Endothelial cell of umbilical vein (primary cell): ENCODE data around the gene MAP3K14. TPM values are rescaled to one million over a fixed set of nuclear protein-coding genes. Genes with fewer than 3 reads are reported as not detected.

Source experiments
- BruUV-seq: library from RNA; stranded (reverse); fragments of 400-500 nt; replicated peaks from 2 replicates; lab custom pipeline; 2021; lab: Mats Ljungman, UMichigan
- CTCF ChIA-PET: fragments of 300-600, 350-600 bp; sonication (Branson Sonifier 250); formaldehyde crosslinking; loops from one replicate; lab custom pipeline; 2021; ENCODE audit warnings: antibody characterized with exemption, inconsistent platforms; lab: Charles Lee
- POLR2A ChIA-PET: fragments of 300-600, 350-600 bp; sonication (Branson Sonifier 250); formaldehyde crosslinking; loops from one replicate; lab custom pipeline; 2021; ENCODE audit warnings: antibody characterized with exemption, inconsistent platforms; lab: Charles Lee
- DNase-seq: peaks from one replicate; pipeline ENCODE4 v3.0.0-alpha.2; 2011; ENCODE audit warnings: low read depth, low spot score
- FAIRE-seq: peaks from 2 replicates; lab custom pipeline; 2011; peaks lifted over from hg19 to GRCh38; lab: Jason Lieb, UNC
- H2AFZ ChIP-seq: 2 replicates; pipeline ENCODE4 v1.6.0; 2012; ENCODE audit warnings: low read depth, low read length, control low read depth, inconsistent platforms
- H3K27ac ChIP-seq: 2 replicates; pipeline ENCODE4 v1.5.1; 2011; ENCODE audit warnings: low read depth, mild to moderate bottlenecking, control low read depth, low read length, moderate library complexity; ENCODE audit not compliant: insufficient read depth
- H3K27me3 ChIP-seq, 2 experiments: 2 replicates each; pipeline versions ENCODE4 v1.6.0 to v1.6.1; 2011; ENCODE audit warnings: low read length in 2 of 2, mixed read lengths in 1 of 2; ENCODE audit not compliant: control insufficient read depth in 2 of 2, insufficient read depth in 2 of 2
- H3K36me3 ChIP-seq, 2 experiments: 2 replicates in 1 of 2; 3 replicates in 1 of 2; pipeline ENCODE4 v1.5.1; 2011; ENCODE audit warnings: low read length in 2 of 2, mild to moderate bottlenecking in 1 of 2, moderate library complexity in 1 of 2; ENCODE audit not compliant: control insufficient read depth in 2 of 2, insufficient read depth in 2 of 2; ENCODE audit errors: extremely low read depth in 1 of 2
- H3K4me1 ChIP-seq: 3 replicates; pipeline ENCODE4 v1.5.1; 2011; ENCODE audit warnings: mild to moderate bottlenecking, low read length; ENCODE audit not compliant: control insufficient read depth, insufficient read depth; ENCODE audit errors: extremely low read depth
- H3K4me2 ChIP-seq: 2 replicates; pipeline ENCODE4 v1.6.1; 2011; ENCODE audit warnings: low read length, control low read depth, mixed read lengths; ENCODE audit not compliant: insufficient read depth
- H3K4me3 ChIP-seq, 3 experiments: fragments of 200-600 bp in 1 of 3; sonication (generic), shearing (Covaris generic) in 1 of 3; replicated peaks in 1 of 3; 2 replicates each; pipeline ENCODE4 v1.5.1; 2011 to 2016; ENCODE audit warnings: control low read depth in 3 of 3, low read length in 3 of 3, mild to moderate bottlenecking in 2 of 3, inconsistent platforms in 1 of 3, low read depth in 1 of 3, moderate library complexity in 1 of 3; ENCODE audit not compliant: insufficient read depth in 1 of 3
- H3K79me2 ChIP-seq: 2 replicates; pipeline ENCODE4 v1.6.0; 2012; ENCODE audit warnings: low read length, inconsistent platforms; ENCODE audit not compliant: control insufficient read depth, insufficient read depth
- H3K9ac ChIP-seq: replicated peaks from 2 replicates; pipeline ENCODE3; 2011; ENCODE audit warnings: low read length, control low read depth; ENCODE audit not compliant: insufficient read depth; ENCODE audit errors: extremely low read depth
- H3K9me1 ChIP-seq: replicated peaks from 3 replicates; pipeline ENCODE4 v1.6.0; 2011; ENCODE audit warnings: mild to moderate bottlenecking, low read length; ENCODE audit not compliant: control insufficient read depth, insufficient read depth; ENCODE audit errors: extremely low read depth
- H3K9me3 ChIP-seq: replicated peaks from 2 replicates; pipeline ENCODE4 v1.5.1; 2012; ENCODE audit warnings: low read length, inconsistent platforms; ENCODE audit not compliant: control insufficient read depth, insufficient read depth
- H4K20me1 ChIP-seq: replicated peaks from 2 replicates; pipeline ENCODE3; 2011; ENCODE audit warnings: mild to moderate bottlenecking, low read length; ENCODE audit not compliant: control insufficient read depth, insufficient read depth; ENCODE audit errors: extremely low read depth
- CTCF ChIP-seq, 2 donors: IDR thresholded peaks; 1 replicate in 1 of 2; 2 replicates in 1 of 2; pipeline ENCODE4 v1.5.1; 2011; ENCODE audit warnings: low read length in 2 of 2, mild to moderate bottlenecking in 2 of 2, moderate library complexity in 2 of 2, control low read depth in 1 of 2, inconsistent platforms in 1 of 2, low read depth in 1 of 2; ENCODE audit not compliant: insufficient read depth in 1 of 2; ENCODE audit errors: extremely low read depth in 1 of 2
- EZH2 ChIP-seq: IDR thresholded peaks from 2 replicates; pipeline ENCODE4 v1.6.1; 2012; ENCODE audit warnings: borderline replicate concordance, low read depth, mild to moderate bottlenecking, moderate library complexity, low read length, inconsistent platforms; ENCODE audit not compliant: severe bottlenecking
- FOS ChIP-seq: IDR thresholded peaks from 2 replicates; pipeline ENCODE4 v1.6.1; 2011; ENCODE audit warnings: mild to moderate bottlenecking, low read length, moderate library complexity, borderline replicate concordance; ENCODE audit not compliant: insufficient read depth
- GATA2 ChIP-seq: IDR thresholded peaks from 2 replicates; pipeline ENCODE4 v1.7.0; 2011; ENCODE audit warnings: low read depth, mild to moderate bottlenecking, moderate library complexity, mixed read lengths, low read length; ENCODE audit not compliant: insufficient read length, insufficient read depth
- MAX ChIP-seq: IDR thresholded peaks from 2 replicates; pipeline ENCODE4 v1.6.1; 2011; ENCODE audit not compliant: insufficient read depth, insufficient read length
- POLR2A ChIP-seq: IDR thresholded peaks from 2 replicates; pipeline ENCODE4 v1.6.1; 2012; ENCODE audit warnings: low read depth, mild to moderate bottlenecking, control low read depth, low read length
- dilution Hi-C: fragments of 300-500 bp; cut with MboI; formaldehyde crosslinking; loops from one replicate; pipeline ENCODE4 v1.15.0; 2019; ENCODE audit warnings: low sequenced_read_pairs; ENCODE audit not compliant: extremely low pct_ligation_motif_present
- intact Hi-C: fragments of 100-400 bp; cut with micrococcal nuclease; formaldehyde crosslinking; loops from one replicate; pipeline ENCODE4 v1.10.0; 2022
- polyA plus RNA-seq, 4 experiments: library from polyadenylated mRNA; depleted of rRNA in 3 of 4; stranded (reverse) in 3 of 4; unstranded in 1 of 4; fragments of >200 nt; gene quantifications; 2 replicates each; pipeline versions ENCODE4 v1.2.1 to v1.2.3, GENCODE V29; 2011 to 2012; ENCODE audit warnings: missing spikeins in 1 of 4
- total RNA-seq: library from RNA; stranded (reverse); gene quantifications from 2 replicates; pipeline ENCODE4 v1.2.3, GENCODE V29; 2021

MAP3K14 gene
- total and polyA plus RNA-seq, 2 donors (not counting 3 experiments of a cell fraction or from before 2014, with no cell fraction given) = 5.4 to 9.8 TPM

GRCh38 chr17:45222289-45222995 lies 94.4 kb downstream of the MAP3K14 start:
- Histone ChIP-seq H3K4me3 (peak overlapping the region in 1 of 3 experiments; percentile 46), H4K20me1 (no peaks in the 10 kb centered on the region), H3K27me3 (peaks cover 9 to 21% of the 10 kb centered on the region in 2 experiments), H3K4me1 (peaks cover 8% of the 10 kb centered on the region), H3K36me3 (no peaks in the 10 kb centered on the region), H3K9me1 (no peaks in the 10 kb centered on the region), H3K9me3 (no peaks in the 10 kb centered on the region), H3K79me2 (no peaks in the 10 kb centered on the region), H2AFZ (no peak overlapping the region), H3K9ac (no peak overlapping the region), H3K4me2 (no peak overlapping the region), H3K27ac (no peak overlapping the region)
- CTCF ChIA-PET = interaction anchor here (1.2 to 5.9 kb wide), 2 partner anchors 71 to 165 kb away, joined by 4 to 107 read pairs; no protein-coding TSS in a partner anchor
- DNase-seq (no peak), FAIRE-seq (no peak)
- TF ChIP-seq CTCF (IDR thresholded peaks at IDR 0.05; ENCODE audit: extremely low read depth in 1 of 2, insufficient read depth in 1 of 2, low read depth in 1 of 2, low read length in 2 of 2) = no peak
- no peak for TF ChIP-seq POLR2A
- peak; percentile 47 for TF ChIP-seq EZH2
- no peak for TF ChIP-seq GATA2
- no peak for TF ChIP-seq MAX
- TF ChIP-seq FOS = no peak
- dilution Hi-C loops = no loop called here
- no TSS peak for BruUV-seq
- intact Hi-C loops = no loop called here
- POLR2A ChIA-PET = no interaction called here
